Measurements from ENCODE around the gene CACNG4. TPM values are rescaled to one million over a fixed set of nuclear protein-coding genes. Genes with fewer than 3 reads are reported as not detected.

Gene CACNG4
- total RNA-seq = 1 to 10 TPM in 2 of 9 donors, under 1 TPM in 3, not detected in 4; 0.11 to 2.4 (median 0.83) TPM
- 1 to 10 TPM in 1 of 3 donors, under 1 TPM in 2; 0.29 to 1.7 (median 0.94) TPM for polyA plus RNA-seq
- long read RNA-seq, donor 1 = 0 reads
- long read RNA-seq, donor 2 = 0 reads
- long read RNA-seq, donor 3 = 0 reads
- long read RNA-seq, donor 4 = 0 reads
- long read RNA-seq, donor 5 = 0 reads
- long read RNA-seq, donor 6, partial matches to known transcripts = 0 of 1 reads
- long read RNA-seq, donor 6, other reads (novel, unspliced or antisense) = 1 of 1 reads
- long read RNA-seq, donor 7 = 0 reads
- long read RNA-seq, donor 8 = 0 reads
- long read RNA-seq, donor 9 = 0 reads
- long read RNA-seq, donor 10, partial matches to known transcripts = 0 of 2 reads
- long read RNA-seq, donor 10, other reads (novel, unspliced or antisense) = 0 of 2 reads

- intact Hi-C loops (cut with DNase I) = no loop called here
- no peaks in the 10 kb centered on the region for H3K36me3 ChIP-seq (replicated peaks in 1 of 2)
- H3K27ac ChIP-seq = no peak within 1 kb of the TSS
- H3K4me3 ChIP-seq = peak within 1 kb of the TSS in 2 of 4 donors; percentile 22 to 56
- TF ChIP-seq POLR2A (IDR thresholded peaks at IDR 0.05) = no peak
- TF ChIP-seq CTCF (IDR thresholded peaks at IDR 0.05) = no peak
- H3K27me3 ChIP-seq = peaks cover 28% of the 10 kb centered on the region
- WGBS, 4 donors = 8 to 22% (median 18%) methylated on average over 16 to 61 of the region's 71 CpGs
- H3K4me1 ChIP-seq (replicated peaks in 1 of 2) = peaks cover 5 to 14% of the 10 kb centered on the region in 2 donors
- no peaks in the 10 kb centered on the region for H3K9me3 ChIP-seq (replicated peaks in 1 of 3)
- no peak for DNase-seq
Observed at GRCh38 chr17:66963909-66964771, at the start of gene CACNG4. Gene CACNG4, plus strand, starts transcription at chr17:66964707. Its CDS starts 205 bp downstream, at chr17:66964912.

- Histone ChIP-seq H3K27ac (no peak overlapping the region), H3K4me1 (replicated peaks in 1 of 2) (no peaks in the 10 kb centered on the region), H3K27me3 (no peaks in the 10 kb centered on the region), H3K4me3 (no peak overlapping the region), H3K9me3 (replicated peaks in 1 of 3) (no peaks in the 10 kb centered on the region), H3K36me3 (replicated peaks in 1 of 2) (no peaks in the 10 kb centered on the region)
- TF ChIP-seq CTCF (IDR thresholded peaks at IDR 0.05) = peak in 1 of 6 experiments; percentile 18
- TF ChIP-seq POLR2A (IDR thresholded peaks at IDR 0.05) = no peak
- peak in 3 of 7 donors; percentile 12 to 55 (median 24) for DNase-seq
- intact Hi-C loops (cut with DNase I) = no loop called here
- 69 to 84% (median 73%) methylated on average over 6 to 7 of the region's 7 CpGs for WGBS, 4 donors
Observed at GRCh38 chr17:66915204-66915611, 49.3 kb upstream of the CACNG4 start.

- no peak for TF ChIP-seq POLR2A (IDR thresholded peaks at IDR 0.05)
- TF ChIP-seq CTCF (IDR thresholded peaks at IDR 0.05) = no peak
- no peak for DNase-seq
- Histone ChIP-seq H3K27me3 (no peaks in the 10 kb centered on the region), H3K4me1 (replicated peaks in 1 of 2) (no peaks in the 10 kb centered on the region), H3K36me3 (replicated peaks in 1 of 2) (no peaks in the 10 kb centered on the region), H3K4me3 (no peak overlapping the region), H3K9me3 (replicated peaks in 1 of 3) (no peaks in the 10 kb centered on the region), H3K27ac (no peak overlapping the region)
- 85 to 92% (median 90%) methylated on average over 11 of the region's 11 CpGs for WGBS, 4 donors
- intact Hi-C loops (cut with DNase I) = no loop called here
Observed at GRCh38 chr17:66915792-66916191, 48.7 kb upstream of the CACNG4 start.

- TF ChIP-seq POLR2A (IDR thresholded peaks at IDR 0.05) (no peak), CTCF (IDR thresholded peaks at IDR 0.05) (no peak)
- no peaks in the 10 kb centered on the region for H3K9me3 ChIP-seq (replicated peaks in 1 of 3)
- H3K4me3 ChIP-seq = no peak overlapping the region
- DNase-seq = no peak
- intact Hi-C loops (cut with DNase I) = no loop called here
- H3K4me1 ChIP-seq (replicated peaks in 1 of 2) = no peaks in the 10 kb centered on the region
- no peaks in the 10 kb centered on the region for H3K27me3 ChIP-seq
- 88 to 100% (median 93%) methylated on average over 1 of the region's 1 CpG for WGBS, 4 donors
- no peaks in the 10 kb centered on the region for H3K36me3 ChIP-seq (replicated peaks in 1 of 2)
- no peak overlapping the region for H3K27ac ChIP-seq
Observed at GRCh38 chr17:66916946-66917345, 47.6 kb upstream of the CACNG4 start.
